Stimulated activated effector memory CD8-positive, alpha-beta T cell treated with anti-CD3 and anti-CD28 coated beads, Interleukin-12 subunit alpha, Interleukin-12 subunit beta, amount 100 ng/mL, for 72 hours (primary cell): ENCODE measurements around the gene LRRC26.
A peak's percentile ranks its signal among the peaks of the same experiment; 100 is the strongest.

Experiments
- ATAC-seq: fragments of 150-1000 bp; cut with Tn5 transposase; 2 replicates; pipeline ENCODE4 v1.10.0; 2021
- DNase-seq, 2 donors: peaks; one replicate each; pipeline ENCODE4 v3.0.0; 2021 to 2022; ENCODE audit warnings: low spot score in 2 of 2
- H3K27ac Mint-ChIP-seq: one replicate; pipeline ENCODE4 v1.8.0; 2022; ENCODE audit warnings: mild to moderate bottlenecking, mixed read lengths
- H3K36me3 Mint-ChIP-seq: one replicate; pipeline ENCODE4 v1.8.0; 2022; ENCODE audit warnings: mild to moderate bottlenecking, mixed read lengths
- H3K4me1 Mint-ChIP-seq: one replicate; pipeline ENCODE4 v1.8.0; 2022; ENCODE audit warnings: mixed read lengths
- H3K4me3 Mint-ChIP-seq: one replicate; pipeline ENCODE4 v1.8.0; 2022; ENCODE audit warnings: mild to moderate bottlenecking, mixed read lengths
- H3K9me3 Mint-ChIP-seq: one replicate; pipeline ENCODE4 v1.8.0; 2022; ENCODE audit warnings: mixed read lengths

Gene LRRC26

DNA sequence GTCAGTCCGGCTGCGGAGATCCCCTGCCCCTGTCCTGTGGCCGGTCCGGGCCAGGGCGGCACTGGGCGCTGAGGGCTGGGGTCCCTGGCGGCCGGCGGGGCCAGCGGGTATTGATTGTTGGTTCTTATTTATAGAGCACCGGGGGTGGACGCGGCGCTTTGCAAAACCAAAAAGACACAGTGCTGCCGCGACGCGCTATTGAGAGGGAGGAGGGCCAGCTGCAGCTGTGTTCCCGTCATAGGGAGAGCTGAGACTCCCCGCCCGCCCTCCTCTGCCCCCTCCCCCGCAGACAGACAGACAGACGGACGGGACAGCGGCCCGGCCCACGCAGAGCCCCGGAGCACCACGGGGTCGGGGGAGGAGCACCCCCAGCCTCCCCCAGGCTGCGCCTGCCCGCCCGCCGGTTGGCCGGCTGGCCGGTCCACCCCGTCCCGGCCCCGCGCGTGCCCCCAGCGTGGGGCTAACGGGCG, 2.5 kb downstream of the LRRC26 start:
- no peak overlapping the region for H3K27ac Mint-ChIP-seq
- ATAC-seq: no peak
- H3K4me1 Mint-ChIP-seq: no peaks in the 10 kb centered on the region
- DNase-seq: no peak
- no peaks in the 10 kb centered on the region for H3K36me3 Mint-ChIP-seq
- no peak overlapping the region for H3K4me3 Mint-ChIP-seq
- no peaks in the 10 kb centered on the region for H3K9me3 Mint-ChIP-seq

DNA sequence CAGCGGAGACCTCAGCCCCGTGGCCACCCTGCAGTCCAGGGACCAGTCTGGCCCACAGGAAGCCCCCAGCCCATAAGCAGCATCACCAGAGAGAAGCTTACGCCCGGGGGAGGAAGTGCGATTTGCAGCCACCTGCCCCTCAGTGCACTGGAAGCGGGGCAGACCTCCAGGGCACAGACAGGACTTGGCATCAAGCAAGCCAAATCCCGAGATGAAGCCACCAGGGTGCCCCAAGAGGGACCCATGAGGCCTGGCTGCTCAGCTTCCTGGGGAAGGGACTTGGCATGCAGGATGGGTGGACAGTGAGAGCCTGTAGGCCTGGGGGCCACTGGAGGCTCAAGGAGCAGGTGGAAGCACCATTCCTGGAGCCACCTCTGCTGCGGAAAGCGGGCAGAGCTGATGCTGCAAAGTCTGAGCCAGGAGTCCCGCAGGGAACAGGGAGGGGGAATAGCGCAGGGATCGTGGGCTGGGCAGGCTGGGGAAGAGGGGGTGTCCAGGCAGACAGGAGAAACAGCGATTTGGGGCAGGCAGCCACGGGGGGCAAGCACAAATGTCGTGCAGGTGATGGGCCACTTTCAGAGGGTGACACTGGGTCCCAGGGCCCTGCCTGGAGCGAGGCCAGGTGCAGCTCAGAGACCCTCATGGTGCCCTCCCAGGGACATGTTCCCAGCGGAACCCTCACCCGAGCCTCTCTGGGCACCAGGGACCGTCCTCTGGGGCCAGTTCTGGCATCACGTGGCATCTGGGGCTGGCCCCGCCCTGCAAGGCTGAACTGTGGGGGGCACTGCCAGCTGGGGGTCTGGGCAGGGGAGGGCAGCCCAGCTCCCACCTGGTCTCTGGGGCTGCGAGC, 3.2 kb downstream of the LRRC26 start:
- no peak overlapping the region for H3K27ac Mint-ChIP-seq
- no peaks in the 10 kb centered on the region for H3K9me3 Mint-ChIP-seq
- no peak for DNase-seq
- no peak overlapping the region for H3K4me3 Mint-ChIP-seq
- no peak for ATAC-seq
- H3K36me3 Mint-ChIP-seq: no peaks in the 10 kb centered on the region
- no peaks in the 10 kb centered on the region for H3K4me1 Mint-ChIP-seq

DNA sequence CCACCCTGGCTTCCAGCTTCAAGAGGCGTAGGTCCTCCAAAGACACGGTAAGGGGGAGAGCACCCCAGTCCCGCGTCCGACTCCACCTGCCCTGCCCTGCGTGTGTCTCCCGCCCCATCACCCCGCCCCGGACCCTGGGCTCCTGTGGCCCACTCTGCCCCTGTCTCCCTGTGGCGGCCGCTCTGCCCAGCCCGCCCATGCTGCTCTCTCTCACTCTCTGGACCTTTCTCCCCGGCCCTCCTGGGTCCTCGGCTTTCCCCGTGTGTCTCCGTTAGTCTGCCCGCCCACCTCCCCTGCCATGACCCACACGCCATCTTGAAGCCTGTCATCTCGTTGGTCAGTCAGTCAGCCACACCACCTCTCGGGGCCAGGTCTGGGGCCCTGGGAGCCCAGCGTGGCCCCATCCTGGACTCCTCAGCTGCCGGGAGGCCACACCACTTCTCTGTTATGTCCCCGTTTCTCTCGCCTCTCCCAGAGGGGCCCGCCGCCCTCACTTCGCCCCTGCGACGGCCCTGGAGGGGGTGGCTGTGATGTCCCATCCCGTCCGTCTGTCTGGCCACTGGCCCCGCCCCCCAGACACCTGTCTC, 4.5 kb downstream of the LRRC26 start:
- ATAC-seq: no peak

DNA sequence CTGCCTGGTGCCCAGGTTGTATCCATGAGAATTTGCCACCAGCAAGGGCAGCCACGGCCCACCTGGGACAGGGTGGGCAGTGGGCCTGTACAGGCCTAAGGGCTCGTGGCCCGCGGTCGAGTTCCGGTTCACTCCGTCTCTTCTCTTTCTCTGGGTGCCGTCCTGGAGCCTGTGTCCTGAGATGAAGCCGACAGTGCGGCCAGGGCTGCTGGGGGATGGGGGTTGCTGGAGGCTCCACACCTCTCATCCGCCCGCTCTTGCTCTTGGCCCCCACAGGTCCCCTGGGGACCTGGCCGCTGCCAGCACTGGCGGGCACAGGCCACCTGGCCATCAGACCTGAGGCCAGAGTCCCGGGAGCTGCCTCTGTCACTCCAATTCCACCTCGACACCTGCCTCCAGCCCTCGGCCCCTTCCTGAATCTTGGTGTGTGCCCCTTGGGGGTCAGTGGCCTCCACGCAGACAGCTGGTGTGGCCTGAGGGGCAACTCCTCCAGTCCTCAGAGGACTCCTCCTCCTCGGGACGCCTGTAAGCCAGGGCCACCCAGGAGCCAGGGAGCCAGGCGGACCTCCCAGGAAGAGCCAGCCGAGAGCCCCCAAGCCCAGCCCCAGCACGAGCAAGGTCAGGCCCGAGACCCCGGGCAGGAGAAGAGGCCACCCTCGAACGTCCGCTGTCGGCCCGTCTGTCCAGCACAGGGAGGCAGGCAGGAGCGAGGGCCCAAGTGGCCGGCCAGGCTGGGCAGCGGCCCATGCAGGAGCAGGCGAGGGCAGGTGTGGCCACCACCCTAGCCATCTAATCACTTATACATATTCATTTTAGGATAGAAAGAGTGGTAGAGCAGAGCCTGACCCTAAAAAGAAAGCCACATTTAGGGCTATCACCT, 5.2 kb downstream of the LRRC26 start:
- Mint-ChIP-seq H3K27ac (no peak overlapping the region), H3K4me1 (no peaks in the 10 kb centered on the region), H3K4me3 (no peak overlapping the region), H3K36me3 (no peaks in the 10 kb centered on the region), H3K9me3 (no peaks in the 10 kb centered on the region)
- DNase-seq (no peak), ATAC-seq (no peak)

More for the DNA sequence above, 4.5 kb downstream of the LRRC26 start:
- Mint-ChIP-seq H3K9me3 (no peaks in the 10 kb centered on the region), H3K27ac (no peak overlapping the region), H3K36me3 (no peaks in the 10 kb centered on the region), H3K4me1 (no peaks in the 10 kb centered on the region), H3K4me3 (no peak overlapping the region)
- no peak for DNase-seq

DNA sequence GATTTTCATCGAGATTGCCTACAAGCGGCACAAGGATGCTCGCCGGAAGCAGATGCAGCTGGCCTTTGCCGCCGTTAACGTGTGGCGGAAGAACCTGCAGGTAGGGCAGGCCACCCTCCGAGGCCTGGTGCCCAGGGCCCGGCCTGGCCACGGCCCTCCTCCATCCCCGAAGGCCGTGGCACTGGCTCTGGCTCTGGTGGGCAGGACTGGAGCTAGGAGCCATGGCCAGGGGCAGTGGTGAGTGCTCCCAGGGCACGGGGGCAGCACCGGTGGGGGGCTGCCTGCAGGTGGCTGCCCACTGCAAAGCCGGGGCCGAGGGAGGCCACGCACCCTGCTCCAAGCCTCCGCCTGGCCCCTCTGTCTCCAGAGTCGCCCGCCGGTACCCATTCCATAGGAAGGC, 6.0 kb downstream of the LRRC26 start:
- Mint-ChIP-seq H3K4me3 (peak overlapping the region; percentile 32), H3K9me3 (no peaks in the 10 kb centered on the region)
- ATAC-seq: no peak

DNA sequence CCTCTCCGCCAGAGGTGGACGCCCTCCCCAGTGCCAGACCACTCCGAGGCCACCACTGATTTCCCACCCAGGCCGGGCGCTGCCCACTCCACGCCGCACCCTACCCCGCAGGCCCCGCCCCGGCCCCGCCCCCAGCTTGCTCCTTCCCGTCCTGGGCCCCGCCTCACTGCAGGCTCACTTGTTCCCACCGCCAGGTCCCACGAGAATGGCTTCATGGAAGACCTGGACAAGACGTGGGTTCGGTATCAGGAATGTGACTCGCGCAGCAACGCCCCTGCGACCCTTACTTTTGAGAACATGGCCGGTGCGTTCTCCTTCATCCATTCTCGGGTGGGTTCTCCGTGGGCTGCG, 6.5 kb downstream of the LRRC26 start:
- ATAC-seq: no peak
- Mint-ChIP-seq H3K9me3 (no peaks in the 10 kb centered on the region), H3K4me3 (peak overlapping the region; percentile 32), H3K27ac (no peak overlapping the region), H3K36me3 (no peaks in the 10 kb centered on the region), H3K4me1 (peaks cover 11% of the 10 kb centered on the region)
- DNase-seq: no peak

More for the DNA sequence above, 6.0 kb downstream of the LRRC26 start:
- no peak for DNase-seq
- Mint-ChIP-seq H3K36me3 (no peaks in the 10 kb centered on the region), H3K27ac (no peak overlapping the region), H3K4me1 (peaks cover 7% of the 10 kb centered on the region)

DNA sequence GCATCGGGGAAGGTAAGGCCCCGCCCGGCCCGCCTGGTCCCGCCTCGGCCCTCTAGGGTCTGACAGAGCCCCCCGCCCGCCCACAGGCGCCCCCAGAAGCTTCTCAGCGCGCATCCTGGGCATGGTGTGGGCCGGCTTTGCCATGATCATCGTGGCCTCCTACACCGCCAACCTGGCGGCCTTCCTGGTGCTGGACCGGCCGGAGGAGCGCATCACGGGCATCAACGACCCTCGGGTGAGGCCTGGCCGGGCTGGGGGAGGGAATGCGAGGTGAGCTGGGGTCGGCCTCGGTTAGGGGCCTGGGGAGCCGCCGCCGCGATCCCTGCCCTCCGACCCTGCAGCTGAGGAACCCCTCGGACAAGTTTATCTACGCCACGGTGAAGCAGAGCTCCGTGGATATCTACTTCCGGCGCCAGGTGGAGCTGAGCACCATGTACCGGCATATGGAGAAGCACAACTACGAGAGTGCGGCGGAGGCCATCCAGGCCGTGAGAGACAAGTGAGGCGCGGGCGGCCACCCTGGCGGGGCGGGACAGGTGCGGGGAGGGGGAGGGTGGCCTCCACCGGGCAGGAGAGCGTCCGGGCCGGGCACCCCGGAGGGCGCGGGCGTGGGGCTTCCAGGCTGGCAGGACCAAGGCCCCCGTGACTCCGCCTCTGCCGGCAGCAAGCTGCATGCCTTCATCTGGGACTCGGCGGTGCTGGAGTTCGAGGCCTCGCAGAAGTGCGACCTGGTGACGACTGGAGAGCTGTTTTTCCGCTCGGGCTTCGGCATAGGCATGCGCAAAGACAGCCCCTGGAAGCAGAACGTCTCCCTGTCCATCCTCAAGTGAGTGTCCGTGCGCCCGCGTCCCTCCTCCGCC, 7.1 kb downstream of the LRRC26 start:
- no peak overlapping the region for H3K27ac Mint-ChIP-seq
- H3K4me1 Mint-ChIP-seq: peaks cover 17% of the 10 kb centered on the region
- peak overlapping the region; percentile 32 for H3K4me3 Mint-ChIP-seq
- H3K9me3 Mint-ChIP-seq: no peaks in the 10 kb centered on the region
- DNase-seq: no peak
- H3K36me3 Mint-ChIP-seq: no peaks in the 10 kb centered on the region
- ATAC-seq: peak; percentile 29

DNA sequence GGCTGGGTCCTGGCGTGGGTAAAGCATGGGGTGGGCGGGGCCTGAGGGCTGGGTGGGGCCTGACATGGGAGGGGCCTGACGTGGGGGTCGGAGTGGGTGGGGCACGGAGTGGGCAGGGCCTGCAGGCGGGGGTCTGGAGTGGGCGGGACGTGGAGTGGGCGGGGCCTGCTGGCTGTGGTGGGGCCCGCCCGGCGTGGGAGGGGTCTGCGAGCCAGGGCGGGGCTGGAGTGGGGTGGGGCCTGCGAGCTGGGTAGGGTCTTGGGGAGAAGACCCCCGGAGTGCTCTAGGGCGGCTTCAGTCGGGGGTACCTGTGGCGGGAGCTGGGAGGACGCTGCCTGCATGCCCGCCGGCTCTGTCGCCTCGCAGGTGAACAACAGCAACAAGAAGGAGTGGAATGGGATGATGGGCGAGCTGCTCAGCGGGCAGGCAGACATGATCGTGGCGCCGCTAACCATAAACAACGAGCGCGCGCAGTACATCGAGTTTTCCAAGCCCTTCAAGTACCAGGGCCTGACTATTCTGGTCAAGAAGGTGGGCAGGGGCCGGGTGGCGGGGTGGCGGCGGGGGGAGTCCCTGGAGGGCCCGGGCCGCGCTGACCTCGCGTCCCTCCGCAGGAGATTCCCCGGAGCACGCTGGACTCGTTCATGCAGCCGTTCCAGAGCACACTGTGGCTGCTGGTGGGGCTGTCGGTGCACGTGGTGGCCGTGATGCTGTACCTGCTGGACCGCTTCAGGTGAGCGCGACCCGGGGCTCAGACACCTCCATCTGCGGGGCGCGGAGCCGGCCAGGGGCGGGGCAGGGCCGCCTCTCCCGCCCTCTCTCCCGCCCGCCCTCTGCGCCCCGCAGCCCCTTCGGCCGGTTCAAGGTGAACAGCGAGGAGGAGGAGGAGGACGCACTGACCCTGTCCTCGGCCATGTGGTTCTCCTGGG, 8.0 kb downstream of the LRRC26 start:
- ATAC-seq (no peak), DNase-seq (no peak)
- H3K27ac Mint-ChIP-seq: no peak overlapping the region
- H3K4me1 Mint-ChIP-seq: peaks cover 23% of the 10 kb centered on the region
- H3K36me3 Mint-ChIP-seq: no peaks in the 10 kb centered on the region
- no peaks in the 10 kb centered on the region for H3K9me3 Mint-ChIP-seq
- no peak overlapping the region for H3K4me3 Mint-ChIP-seq

DNA sequence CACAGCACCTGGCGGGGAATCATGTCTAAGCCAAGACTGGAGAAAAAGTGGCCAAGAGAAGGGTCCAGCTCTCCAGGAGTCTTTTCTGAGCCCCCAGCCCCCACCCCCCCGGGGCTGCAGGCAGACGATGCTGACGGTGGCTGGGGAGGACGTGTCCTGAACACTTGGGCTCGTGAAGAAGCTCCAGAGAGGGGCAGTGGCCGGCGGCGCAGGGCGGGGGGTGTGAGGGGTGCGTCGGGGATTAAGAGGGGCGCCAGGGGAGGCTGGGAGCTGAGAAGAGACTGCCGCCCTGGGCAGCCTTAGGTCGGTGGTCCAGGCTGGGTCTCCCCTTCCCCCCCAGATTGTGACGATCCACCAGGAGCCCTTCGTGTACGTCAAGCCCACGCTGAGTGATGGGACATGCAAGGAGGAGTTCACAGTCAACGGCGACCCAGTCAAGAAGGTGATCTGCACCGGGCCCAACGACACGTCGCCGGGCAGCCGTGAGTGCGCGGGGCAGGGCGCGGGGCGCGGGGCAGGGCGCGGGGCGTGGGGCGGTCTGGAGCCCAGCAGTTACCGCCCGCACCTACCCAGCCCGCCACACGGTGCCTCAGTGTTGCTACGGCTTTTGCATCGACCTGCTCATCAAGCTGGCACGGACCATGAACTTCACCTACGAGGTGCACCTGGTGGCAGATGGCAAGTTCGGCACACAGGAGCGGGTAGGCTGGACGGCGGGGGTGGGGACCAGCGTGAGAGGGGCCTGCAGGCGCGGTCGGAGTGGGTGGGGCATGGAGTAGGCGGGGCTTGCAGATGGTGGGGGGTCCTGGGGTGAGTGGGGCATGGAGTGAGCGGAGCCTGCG, 8.9 kb downstream of the LRRC26 start:
- Mint-ChIP-seq H3K9me3 (no peaks in the 10 kb centered on the region), H3K36me3 (no peaks in the 10 kb centered on the region), H3K4me1 (peaks cover 23% of the 10 kb centered on the region), H3K27ac (no peak overlapping the region), H3K4me3 (no peak overlapping the region)
- DNase-seq: no peak
- ATAC-seq: no peak

DNA sequence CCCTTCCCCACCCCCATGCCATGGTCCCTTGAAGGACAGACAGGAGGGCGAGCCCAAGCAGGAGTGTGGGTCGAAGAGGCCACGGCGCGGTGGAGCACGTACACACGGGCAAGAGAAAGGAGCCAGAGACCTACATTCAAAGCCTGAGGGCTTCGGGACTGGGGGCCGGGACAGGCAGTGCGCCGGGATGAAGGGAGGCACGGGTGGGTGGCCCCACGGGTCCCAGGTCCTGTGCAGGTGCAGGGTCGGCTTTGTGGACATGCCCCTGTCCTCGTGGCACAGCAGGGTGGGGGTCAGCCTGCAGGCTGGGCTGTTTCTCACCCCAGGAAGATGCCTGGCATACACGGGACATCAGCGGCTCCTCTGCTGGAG, 9.8 kb downstream of the LRRC26 start:
- Mint-ChIP-seq H3K9me3 (no peaks in the 10 kb centered on the region), H3K27ac (no peak overlapping the region), H3K4me3 (no peak overlapping the region), H3K4me1 (peaks cover 23% of the 10 kb centered on the region), H3K36me3 (no peaks in the 10 kb centered on the region)
- DNase-seq (no peak), ATAC-seq (no peak)

DNA sequence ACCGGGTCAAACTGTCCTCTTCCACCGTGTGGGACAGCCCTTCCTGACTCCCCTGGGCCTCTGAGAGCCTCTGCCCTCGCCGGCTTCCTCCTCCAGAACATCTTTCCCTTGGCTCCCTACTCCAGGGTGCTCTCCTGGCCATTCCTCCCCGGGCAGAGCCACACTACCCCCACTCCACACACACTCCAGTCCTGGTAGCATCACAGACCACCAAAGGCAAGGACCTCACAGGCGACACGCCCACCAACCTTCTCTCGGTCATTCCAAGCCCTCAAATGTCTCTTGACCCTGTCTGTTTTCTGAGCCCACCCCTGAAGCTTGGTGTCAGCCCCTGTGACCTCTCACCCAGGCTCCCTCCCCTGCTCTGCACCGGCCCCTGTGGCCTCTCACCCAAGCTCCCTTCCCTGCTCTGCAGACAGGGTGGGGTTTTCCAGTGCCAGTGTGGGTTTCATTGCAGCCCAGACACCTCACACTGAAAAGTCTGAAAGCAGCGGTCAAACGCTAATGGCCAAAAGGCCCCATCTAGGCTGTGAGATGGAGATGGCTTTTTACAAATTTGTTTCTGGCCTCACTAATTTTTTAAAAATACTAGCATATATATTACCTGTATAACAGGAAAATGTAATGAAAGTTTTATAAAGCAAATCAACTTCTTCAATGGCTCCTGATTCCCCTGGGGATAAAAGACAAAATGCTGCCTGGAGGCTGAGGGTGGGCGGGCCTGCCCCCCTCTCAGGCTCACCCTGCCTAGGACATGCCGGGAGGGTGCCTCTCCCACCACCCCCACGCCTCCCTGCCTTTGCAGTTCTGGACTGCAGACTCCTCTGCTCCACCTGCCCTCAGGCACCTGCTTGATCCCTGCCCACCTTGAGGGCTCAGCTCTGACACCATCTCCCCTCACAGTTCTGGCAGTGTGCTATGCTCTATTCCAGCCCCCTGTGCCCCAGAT, 10.5 kb downstream of the LRRC26 start:
- DNase-seq (no peak), ATAC-seq (no peak)
- Mint-ChIP-seq H3K9me3 (no peaks in the 10 kb centered on the region), H3K27ac (no peak overlapping the region), H3K4me3 (no peak overlapping the region), H3K36me3 (no peaks in the 10 kb centered on the region), H3K4me1 (peaks cover 23% of the 10 kb centered on the region)

DNA sequence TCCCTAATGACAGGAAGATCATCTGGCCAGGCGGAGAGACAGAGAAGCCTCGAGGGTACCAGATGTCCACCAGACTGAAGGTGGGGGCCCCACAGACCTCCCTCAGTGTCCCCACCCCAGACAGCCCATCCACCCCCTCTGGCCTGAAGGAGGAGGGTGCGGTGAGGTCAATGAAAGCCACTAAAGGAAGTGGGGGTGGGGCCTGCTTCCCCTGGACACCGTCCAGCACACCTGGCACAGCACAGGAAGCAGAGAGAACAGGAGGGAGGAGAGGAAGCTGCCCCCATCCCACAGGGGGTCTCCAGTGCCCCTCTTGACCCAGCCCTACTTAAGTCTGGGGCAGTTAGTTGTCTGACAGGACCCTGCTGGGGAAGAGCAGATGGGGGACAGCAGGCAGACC, 11.2 kb downstream of the LRRC26 start:
- DNase-seq (no peak), ATAC-seq (no peak)
- Mint-ChIP-seq H3K27ac (no peak overlapping the region), H3K4me3 (no peak overlapping the region), H3K36me3 (no peaks in the 10 kb centered on the region), H3K9me3 (no peaks in the 10 kb centered on the region), H3K4me1 (peaks cover 23% of the 10 kb centered on the region)
